ENCODE results near the gene KCNK1.
"Not testable (repeated sequence)": the region's sequence is repeated elsewhere in the genome, so short reads cannot be mapped to it uniquely, and the experiment has no call there.

Gene KCNK1

DNA sequence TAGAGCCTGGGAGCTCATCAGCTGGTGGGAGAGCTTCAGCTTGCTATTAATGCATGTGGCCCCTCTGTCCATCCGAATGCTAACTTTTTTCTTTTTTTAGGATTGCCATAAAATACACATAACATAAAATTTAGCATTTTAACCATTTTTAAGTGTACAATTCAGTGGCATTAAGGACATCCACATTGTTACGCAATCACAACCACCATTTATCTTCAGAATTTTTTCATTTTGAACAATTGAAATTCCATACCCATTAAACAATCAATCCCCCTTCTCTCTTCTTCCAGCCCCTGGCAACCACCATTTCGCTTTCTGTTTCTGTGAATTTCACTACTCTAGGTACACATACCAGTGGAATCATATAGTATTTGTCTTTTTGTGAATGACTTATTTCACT is 4.9 kb upstream of the KCNK1 start:
- DNase-seq: no peak

DNA sequence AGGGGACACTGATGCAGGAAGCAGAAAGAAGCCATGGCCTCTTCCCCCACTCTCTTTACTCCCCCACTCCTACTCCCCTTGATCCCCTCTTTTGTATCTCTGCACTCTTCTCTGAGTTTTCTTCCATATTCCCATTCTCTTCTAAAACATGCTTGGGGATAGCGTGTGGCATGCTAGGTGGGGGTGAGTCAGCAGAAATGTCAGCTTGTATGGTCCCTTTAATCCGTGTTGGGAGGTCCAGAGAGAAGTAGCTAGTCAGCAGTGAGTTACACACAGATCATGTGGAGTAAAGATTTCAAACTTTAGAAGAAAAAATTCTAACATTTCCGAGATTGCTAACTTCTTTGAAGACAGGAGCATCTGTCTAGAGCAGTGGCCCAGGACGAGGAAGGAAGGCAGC is 4.0 kb upstream of the KCNK1 start:
- no peak for DNase-seq

DNA sequence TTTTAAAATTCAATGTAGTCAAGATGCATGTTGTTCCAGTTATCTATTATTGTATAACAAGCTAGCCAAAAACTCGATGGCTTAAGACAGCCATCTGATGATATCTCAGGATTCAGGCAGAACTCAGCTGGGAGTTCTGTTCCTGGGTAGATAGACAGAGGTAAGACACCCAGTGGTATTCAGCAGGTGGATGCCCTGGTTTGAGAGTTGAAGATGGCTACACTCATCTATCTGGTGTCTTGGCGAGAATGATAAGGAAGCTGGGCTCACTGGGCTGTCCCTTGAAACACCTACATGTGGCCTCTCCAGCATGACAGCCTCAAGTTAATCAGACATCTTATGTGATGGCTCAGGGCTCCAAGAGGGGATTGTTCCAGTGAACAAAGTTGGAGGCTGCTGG is 3.3 kb upstream of the KCNK1 start:
- no peak for DNase-seq

DNA sequence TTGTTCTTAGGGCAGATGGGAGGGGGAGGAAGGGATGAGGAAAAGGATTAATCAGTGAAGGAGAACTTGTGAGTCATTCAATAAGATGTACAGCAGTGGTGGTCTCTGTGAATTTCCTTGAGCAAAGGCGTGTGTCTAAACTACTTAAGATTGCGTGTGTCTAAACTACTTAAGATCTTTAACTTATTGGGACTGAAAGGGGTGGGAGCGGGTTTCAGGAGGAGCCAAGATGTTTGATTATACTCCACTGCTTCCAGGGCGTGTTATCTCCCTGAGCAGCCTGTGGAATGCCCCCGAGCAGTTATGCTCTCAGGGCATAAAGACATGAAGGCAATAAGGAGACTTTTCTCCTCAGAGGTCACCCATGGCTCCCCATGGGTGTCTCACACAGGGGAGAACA is 2.5 kb upstream of the KCNK1 start:
- not testable (repeated sequence) for DNase-seq

DNA sequence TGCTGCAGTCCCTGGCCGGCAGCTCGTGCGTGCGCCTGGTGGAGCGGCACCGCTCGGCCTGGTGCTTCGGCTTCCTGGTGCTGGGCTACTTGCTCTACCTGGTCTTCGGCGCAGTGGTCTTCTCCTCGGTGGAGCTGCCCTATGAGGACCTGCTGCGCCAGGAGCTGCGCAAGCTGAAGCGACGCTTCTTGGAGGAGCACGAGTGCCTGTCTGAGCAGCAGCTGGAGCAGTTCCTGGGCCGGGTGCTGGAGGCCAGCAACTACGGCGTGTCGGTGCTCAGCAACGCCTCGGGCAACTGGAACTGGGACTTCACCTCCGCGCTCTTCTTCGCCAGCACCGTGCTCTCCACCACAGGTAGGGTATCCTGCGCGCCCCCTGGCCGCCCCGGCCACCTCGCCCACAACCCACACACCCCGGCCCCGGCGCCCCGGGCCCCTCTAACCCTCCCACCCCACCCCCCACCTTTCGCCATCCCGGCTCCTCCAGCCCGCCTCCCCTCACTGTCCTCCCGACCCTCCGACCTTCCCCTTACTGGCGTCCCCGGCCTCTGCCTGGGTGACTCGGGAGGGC is 352 bp downstream of the KCNK1 start:
- no peak for DNase-seq

DNA sequence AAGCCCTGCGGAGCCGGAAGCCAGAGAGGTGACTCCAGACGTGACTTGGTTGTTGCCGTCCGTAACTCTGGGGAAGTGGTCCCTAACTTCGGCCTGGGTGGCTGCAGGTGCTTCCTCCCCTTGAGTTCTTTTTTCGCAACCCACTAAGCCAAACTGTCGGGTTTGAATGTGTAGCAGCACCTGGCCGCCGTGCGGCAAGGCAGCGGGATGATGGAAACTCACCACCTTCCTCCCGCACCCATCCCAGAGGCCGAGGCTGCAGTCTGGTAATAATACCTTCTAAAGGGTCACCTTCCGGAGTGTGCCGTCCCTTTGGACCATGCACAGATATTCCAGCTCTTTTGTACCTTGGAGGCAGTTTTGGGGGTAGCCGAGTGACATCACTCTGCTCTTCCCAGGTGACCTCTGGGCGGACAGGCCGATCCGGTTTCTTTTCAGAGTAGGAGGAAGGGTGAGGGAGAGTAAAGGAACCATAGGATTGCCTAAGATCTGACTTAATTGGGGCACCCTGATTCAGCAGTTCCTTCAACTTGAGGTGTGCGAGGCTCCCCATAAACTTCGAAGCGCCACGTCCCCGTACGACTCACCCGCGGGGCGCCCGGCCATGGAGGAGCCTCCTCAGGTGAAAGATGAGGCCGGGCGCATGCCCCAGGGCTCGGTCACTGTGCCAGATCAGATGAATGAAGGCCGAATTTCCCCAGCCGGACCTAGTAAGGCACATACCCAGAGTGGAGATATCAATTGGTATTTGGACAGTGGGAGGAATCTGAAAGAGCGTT is 1.0 kb downstream of the KCNK1 start:
- DNase-seq: no peak

DNA sequence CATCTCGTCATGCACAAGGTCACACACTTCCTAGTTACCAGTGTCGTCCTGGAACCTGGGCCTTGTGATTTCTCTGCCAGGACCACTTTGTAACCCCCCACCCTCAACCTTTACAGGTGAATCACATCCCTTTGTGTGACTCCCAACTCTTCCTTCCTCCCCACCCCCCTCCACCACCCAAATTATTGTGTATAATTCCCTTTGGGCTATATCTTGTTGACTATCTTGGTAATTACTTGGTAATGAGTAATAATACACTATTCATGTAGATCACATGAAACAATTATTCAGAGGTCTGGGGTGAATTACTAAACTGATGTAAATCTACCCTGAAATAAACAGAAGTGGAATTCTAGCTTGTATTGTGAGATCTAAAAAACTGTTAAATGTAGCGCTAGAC is 1.7 kb downstream of the KCNK1 start:
- no peak for DNase-seq

DNA sequence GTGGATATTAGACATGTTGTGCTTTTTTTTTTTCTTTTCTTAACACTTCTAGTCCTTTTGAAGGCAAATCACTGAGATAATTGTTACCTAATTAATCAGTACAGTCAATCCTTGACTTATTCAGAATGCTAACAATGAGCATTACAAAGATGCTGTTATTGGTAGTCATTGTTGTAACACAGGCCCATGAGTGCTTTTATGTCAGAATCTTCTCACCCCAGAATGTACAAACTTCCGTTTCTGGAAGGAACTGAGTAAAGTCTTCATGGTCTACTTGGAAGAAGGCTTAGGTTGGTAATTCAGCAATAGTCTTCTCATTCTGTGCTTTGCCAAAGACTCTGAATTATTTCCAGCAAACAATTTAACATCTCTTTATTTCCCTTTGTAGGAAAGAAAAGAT is 3.1 kb downstream of the KCNK1 start:
- no peak for DNase-seq

DNA sequence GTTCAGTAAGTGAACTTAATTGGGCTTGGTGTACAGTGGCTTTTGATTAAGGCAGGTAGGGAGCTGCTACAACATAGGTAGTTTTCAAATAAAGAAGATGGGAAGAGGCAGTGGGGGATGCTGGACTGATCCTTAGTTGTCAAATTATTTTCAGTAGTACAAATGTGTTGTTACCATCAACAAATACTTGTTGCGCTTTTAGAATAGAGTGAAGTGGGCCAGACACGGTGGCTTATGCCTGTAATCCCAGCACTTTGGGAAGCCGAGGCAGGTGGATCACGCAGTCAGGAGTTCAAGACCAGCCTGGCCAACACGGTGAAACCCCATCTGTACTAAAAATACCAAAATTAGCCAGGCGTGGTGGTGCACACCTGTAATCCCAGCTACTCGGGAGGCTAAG is 5.5 kb downstream of the KCNK1 start:
- not testable (repeated sequence) for DNase-seq

DNA sequence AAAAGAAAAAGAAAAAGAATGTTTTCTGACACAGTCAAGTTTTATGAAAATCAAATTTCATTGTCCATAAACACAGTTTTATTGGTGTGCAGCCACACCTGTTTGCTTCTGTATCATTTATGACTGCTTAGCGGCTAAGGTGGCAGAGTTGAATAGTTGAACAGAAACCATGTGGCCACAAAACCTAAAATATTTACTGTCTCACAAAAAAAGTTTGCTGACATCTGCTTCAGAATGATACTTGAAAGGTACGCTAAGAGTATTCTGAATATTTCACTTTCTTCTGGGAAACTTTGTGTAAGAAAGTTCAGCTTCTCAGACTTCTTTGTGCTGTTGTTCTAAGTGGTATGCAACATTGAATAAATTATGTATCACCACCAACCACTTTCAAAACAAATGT is 6.2 kb downstream of the KCNK1 start:
- DNase-seq: no peak

DNA sequence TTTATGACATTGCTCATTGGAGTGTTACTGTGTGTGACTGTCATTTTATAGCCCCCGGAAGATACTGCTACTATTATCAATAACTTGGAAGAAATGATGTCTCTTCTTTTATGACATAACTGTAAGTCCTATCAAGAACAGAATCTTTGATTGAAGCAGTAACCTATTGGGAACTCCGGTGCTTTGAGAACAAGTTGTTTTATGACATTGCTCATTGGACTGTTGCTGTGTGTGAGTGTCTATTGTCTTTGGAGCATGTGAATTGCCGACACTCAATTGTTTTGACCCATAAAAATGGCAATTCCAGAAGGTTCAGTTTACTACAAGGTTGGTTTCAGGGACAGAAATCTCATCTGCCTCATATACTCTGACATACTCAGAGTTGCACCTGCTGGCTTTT is 8.0 kb downstream of the KCNK1 start:
- no peak for DNase-seq

DNA sequence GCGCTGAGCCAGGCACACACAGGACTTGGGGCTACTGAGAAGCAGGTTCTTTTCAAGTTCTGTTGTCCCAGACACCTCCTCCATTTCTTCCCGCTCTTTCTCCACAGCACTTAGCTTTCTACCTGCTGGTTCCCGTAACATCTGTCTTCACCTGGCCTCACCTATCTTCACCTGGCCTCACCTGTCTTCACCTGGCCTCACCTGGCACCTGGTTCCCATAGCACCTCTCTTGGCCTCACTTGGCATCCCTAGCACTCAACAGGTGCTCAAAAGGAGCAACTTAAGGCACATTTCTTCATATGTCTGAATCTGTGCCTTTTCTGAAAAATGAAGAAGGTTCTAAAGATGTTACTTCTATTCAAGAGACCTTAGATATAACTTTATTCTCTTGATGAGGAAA is 10.4 kb downstream of the KCNK1 start:
- no peak for DNase-seq

DNA sequence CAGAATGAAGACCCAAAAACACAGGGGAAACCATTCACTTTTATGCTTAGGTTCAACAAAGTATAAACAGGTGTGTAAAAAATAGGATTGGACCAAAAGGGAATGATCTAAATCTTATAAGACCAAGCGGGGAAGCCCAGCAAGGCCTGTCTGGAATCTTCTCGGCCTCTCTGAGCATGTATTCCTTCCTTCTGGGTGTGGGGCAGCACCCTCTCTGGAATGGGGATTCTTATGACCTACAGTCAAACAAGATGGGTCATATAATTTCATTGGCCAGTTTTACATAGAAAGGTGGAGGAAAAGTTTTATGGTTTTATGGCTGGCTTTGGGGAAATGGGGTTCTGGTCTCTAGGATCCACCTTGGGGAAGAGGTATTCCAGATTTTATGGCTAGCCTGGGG is 11.2 kb downstream of the KCNK1 start:
- DNase-seq: no peak

DNA sequence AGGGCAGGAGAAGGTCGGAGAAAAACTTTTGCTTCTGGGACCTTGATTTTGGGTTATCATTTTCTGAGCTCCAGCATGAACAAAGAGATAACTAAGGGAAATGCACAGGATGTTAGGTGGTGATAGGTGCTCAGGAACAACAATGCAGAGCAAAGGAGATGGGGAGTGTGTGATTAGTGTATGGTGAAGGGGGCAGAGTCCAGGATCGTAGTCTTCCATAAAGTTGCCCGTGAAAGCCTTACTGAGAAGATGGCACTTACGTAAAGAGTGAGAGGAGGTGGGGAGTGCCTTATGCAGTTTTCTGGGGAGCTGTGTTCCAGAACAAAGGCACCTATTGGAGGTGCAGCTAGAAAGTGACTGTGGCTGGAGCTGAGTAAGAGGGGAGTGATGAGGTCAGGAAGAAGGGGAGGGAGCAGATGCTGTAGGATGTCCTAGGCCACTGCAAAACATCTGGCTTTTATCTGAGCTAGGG is 11.6 kb downstream of the KCNK1 start:
- no peak for DNase-seq

DNA sequence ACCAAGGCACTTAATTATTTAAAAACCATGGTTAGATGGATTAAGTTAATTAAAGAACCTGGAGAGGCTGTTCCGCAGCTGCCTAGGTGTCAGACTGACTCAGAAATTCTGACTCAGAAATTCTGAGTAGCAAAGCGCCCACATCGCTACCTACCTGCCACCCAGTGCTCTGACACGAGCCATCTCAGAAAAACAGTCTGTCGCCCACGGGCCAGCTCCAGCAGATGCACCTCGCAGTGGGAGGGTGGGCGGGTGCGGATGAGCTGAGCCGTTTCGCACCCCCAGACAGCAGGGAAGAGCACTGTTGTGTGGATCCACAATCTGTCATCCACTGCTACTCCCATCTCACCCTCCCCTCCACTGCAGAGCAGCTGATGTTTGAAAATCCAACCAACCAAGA is 13.5 kb downstream of the KCNK1 start:
- DNase-seq: no peak

DNA sequence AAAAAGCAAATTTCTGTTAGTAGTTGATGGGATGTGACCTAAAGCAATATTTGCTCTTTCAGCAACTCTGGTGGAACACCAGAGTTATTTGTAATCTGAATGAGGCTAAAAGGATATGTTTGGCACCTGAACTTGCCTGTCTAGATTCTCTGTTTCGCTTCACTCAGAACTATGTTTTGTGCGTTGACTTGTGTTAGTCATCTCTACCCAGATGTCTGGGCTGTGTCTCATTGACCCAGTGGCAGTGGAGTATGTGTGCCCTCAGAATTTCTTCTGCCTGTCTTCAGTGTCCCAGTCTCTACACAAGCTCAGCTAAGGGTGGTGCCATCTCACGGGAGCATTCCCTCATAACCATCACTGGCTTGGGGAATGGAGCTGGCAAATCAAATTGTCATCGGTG is 13.9 kb downstream of the KCNK1 start:
- DNase-seq: no peak

DNA sequence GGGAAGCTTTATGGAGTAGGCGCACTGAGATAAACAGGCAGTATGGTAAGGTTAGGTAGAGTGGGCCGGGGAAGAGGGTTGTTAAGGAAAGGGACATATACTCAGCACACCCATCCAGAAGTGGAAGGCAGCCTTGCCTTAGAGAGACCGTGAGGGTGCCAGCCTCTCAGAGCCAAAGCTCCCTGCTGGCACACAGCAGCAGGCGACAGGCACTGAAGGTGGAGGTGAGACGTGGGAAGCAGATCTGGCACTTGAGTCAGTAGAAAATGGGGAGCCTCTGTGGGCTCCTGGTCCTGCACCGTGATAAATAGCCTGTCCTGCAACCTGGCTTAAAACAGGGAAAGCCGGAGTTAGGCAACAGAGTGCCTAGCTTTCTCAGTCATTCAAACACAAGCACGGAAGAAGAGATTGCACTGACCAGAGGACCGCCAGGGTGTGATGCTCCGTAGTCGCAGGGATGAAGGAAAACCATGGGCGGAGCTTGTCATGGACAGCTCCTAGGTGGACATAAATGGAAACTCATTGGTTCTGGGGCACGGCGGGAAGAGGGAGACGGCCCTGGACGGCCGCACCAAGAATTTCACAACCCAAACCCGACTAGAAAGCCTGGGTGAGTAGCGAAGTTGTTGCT is 15.5 kb downstream of the KCNK1 start:
- DNase-seq: no peak

DNA sequence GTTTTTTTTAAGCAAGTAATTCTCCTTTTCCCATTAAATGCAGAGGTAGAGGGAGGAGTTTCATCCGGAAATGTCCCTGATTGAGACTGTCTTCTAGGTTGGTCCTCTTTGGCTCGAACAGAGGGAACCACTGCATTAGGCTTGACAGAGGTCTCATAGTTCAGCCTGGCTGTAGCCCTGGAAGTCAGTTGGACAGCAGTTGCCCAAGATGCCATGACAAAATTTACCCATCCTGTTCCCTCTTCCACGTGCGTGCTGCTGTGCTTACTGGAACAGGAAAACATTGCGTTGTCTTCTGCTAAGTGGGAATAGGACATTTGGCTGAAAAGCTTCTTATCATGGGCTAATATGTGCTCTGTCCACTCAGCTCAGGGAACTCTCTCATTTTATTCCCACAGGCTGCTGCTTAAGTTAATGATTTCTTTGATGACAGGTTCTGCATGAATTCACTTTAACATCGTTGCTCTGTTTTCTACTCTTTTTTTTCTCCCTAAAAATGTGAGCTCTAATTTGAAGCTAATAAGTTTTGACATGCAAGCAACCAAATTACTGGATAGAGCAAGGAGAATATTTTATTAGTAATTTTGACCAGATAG is 18.0 kb downstream of the KCNK1 start:
- no peak for DNase-seq

DNA sequence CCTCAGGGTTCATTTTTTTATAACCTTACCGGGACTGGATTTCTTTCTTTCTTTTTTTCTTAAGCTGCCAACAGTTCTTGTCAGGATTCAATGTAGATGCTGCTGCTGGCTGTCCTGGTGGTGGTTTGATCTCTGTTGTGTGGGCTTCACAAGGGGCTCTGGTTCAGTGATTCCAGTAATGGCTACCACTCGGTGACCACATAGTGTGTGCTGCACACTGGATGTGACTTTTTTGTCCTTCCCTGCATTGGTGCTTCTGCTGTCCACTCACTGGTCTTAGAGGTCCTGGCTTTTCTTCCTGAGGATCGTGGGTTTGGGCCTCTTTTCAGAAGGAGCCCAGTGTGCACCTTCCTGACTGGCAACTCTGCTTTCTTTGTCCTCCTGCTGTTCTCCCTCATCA is 18.5 kb downstream of the KCNK1 start:
- no peak for DNase-seq

DNA sequence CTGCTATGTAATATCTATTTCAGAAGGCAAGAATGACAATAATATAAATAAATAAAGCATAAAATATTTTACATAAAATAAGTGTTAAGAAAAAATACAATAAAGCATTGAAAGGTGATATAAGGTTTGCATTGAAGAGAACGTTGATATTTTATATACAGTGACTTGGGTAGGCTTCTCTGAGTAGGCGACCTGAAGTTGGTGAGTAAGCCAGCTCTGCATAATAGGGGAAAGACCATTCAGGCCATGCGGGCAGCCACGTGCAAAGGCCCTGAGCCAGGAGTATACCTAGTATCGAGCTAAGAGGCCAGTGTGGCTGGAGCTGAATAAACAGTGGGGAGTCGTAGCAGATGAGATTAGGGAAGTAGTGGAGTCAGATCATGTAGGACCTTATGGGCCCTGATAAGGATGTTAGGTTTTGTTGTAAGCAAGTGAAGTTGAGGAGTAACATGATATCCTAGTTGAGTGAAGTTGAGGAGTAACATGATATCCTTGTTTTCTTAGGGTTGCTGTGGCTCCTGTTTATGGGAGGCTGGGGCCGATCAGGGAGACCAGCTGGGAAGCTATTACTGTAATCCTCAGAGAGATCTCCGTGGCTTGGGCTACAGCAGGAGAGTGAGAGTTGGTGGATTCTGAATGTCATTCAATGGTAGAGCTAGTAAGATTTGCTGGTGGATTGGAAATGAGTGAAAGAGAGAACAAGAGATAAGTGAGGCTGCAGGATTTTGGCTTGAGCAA is 22.0 kb downstream of the KCNK1 start:
- no peak for DNase-seq

DNA sequence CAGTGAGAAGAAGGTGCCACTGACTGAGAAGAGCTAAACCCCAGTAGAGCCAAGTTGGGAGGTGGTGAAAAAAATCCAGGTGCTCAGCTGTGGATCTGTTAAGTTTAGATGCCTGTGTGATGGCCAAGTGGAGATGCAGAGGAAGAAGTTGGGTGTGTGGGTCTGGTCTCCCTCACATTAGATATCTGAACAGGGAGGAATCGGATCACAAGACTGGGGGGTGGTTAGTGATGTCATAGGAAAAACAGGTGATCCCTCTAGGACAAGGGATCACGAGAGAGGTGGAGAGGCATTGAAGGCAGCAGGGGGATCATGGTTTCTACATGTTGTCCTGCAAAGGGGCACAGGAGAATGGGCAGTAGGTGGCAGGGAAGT is 22.6 kb downstream of the KCNK1 start:
- DNase-seq: no peak

DNA sequence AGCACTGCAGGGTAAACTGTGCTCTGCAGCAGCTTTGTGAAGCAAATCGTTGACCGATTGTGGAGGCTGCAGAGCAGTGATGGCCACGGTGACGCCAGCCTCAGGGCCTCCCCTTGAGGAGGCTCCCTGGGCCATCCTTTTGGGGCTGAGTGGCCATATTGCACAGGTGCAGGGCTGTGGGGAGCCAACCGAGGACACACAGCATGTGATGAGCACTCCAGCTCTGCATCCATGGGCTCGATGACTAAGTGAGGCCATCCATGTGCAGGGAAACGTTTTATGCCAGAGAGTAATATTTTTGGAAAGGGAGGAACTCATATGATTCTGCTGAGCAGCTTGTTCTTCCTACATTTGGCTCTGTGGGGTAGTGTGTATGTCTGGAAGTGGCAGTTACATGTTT is 24.6 kb downstream of the KCNK1 start:
- no peak for DNase-seq

DNA sequence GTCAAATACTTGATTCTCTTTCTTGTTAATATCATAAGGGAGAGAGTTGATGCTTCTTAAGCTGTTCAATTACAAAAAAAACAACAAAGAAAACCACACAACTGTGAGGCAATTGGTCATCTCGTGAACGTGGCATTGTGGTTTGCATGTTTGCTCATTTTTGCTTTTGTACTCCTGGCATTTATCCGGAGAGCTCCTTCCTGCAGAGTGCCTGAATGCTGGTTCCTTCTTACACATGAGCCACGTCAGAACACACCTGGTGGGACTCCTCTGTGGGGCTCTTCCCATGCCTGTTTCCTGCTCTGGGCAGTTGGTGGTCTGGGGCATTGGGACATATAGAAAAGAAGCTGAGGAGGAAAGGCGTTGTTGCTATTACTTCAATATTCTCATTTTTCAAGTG is 25.7 kb downstream of the KCNK1 start:
- no peak for DNase-seq
